RWPE2 (cell line): ENCODE data around the gene C17orf78.

Source experiments
- ATAC-seq: fragments of 200-7000 bp; cut with Tn5 transposase; 3 replicates; pipeline ENCODE4 v1.9.1; 2021; ENCODE audit warnings: low read depth
- DNase-seq: peaks from one replicate; pipeline ENCODE4 v3.0.0-alpha.2; 2020; ENCODE audit warnings: low spot score
- H3K27ac ChIP-seq: fragments of 450-650 bp; 2 replicates; pipeline ENCODE4 v1.5.1; 2017; ENCODE audit warnings: mild to moderate bottlenecking; ENCODE audit not compliant: poor library complexity, severe bottlenecking
- H3K27me3 ChIP-seq: fragments of 250-450 bp; sonication (Bioruptor Pico); 2 replicates; pipeline ENCODE4 v1.5.1; 2021; ENCODE audit warnings: mild to moderate bottlenecking, moderate library complexity; ENCODE audit not compliant: insufficient read depth, poor library complexity, severe bottlenecking
- H3K36me3 ChIP-seq: fragments of 250-450 bp; sonication (Bioruptor Pico); 2 replicates; pipeline ENCODE4 v1.5.1; 2020; ENCODE audit warnings: low read depth, mild to moderate bottlenecking, moderate library complexity
- H3K4me1 ChIP-seq: fragments of 250-450 bp; sonication (Bioruptor Pico); 2 replicates; pipeline ENCODE4 v1.5.1; 2021; ENCODE audit warnings: mild to moderate bottlenecking, moderate library complexity; ENCODE audit not compliant: insufficient read depth, poor library complexity, severe bottlenecking
- H3K4me3 ChIP-seq: fragments of 250-450 bp; sonication (Bioruptor Pico); 2 replicates; pipeline ENCODE4 v1.5.1; 2021; ENCODE audit warnings: mild to moderate bottlenecking, moderate library complexity; ENCODE audit not compliant: severe bottlenecking
- H3K9me3 ChIP-seq: fragments of 250-450 bp; sonication (Bioruptor Pico); 2 replicates; pipeline ENCODE4 v1.5.1; 2021; ENCODE audit warnings: mild to moderate bottlenecking, moderate library complexity; ENCODE audit not compliant: severe bottlenecking
- CTCF ChIP-seq: fragments of 450-650 bp; IDR thresholded peaks from one replicate; pipeline ENCODE4 v1.5.1; 2017; ENCODE audit warnings: mild to moderate bottlenecking, moderate library complexity; ENCODE audit not compliant: poor library complexity, severe bottlenecking

C17orf78 gene

GRCh38 chr17:37386462-37386861 is 10.7 kb downstream of the C17orf78 start:
- TF ChIP-seq CTCF = no peak
- H3K4me3 ChIP-seq = no peak overlapping the region
- H3K4me1 ChIP-seq = no peaks in the 10 kb centered on the region
- no peak for ATAC-seq
- DNase-seq = no peak
- H3K27me3 ChIP-seq = no peaks in the 10 kb centered on the region
- no peaks in the 10 kb centered on the region for H3K9me3 ChIP-seq
- no peaks in the 10 kb centered on the region for H3K36me3 ChIP-seq
- H3K27ac ChIP-seq = no peak overlapping the region

- no peak for DNase-seq
These were observed 12.5 kb downstream of the C17orf78 start for GRCh38 chr17:37388266-37388665.

GRCh38 chr17:37389160-37389559 is 13.4 kb downstream of the C17orf78 start:
- H3K4me3 ChIP-seq = no peak overlapping the region
- no peaks in the 10 kb centered on the region for H3K9me3 ChIP-seq
- H3K27me3 ChIP-seq = no peaks in the 10 kb centered on the region
- no peak for ATAC-seq
- no peak overlapping the region for H3K27ac ChIP-seq
- DNase-seq = no peak
- peaks cover 7% of the 10 kb centered on the region for H3K4me1 ChIP-seq
- TF ChIP-seq CTCF = no peak
- H3K36me3 ChIP-seq = no peaks in the 10 kb centered on the region

More at GRCh38 chr17:37388266-37388665, 12.5 kb downstream of the C17orf78 start:
- H3K27me3 ChIP-seq = no peaks in the 10 kb centered on the region
- no peaks in the 10 kb centered on the region for H3K36me3 ChIP-seq
- no peak overlapping the region for H3K27ac ChIP-seq
- no peaks in the 10 kb centered on the region for H3K9me3 ChIP-seq
- peaks cover 7% of the 10 kb centered on the region for H3K4me1 ChIP-seq
- no peak for ATAC-seq
- H3K4me3 ChIP-seq = no peak overlapping the region
- TF ChIP-seq CTCF = no peak

- Histone ChIP-seq H3K9me3 (no peaks in the 10 kb centered on the region), H3K4me1 (peaks cover 7% of the 10 kb centered on the region), H3K4me3 (no peak overlapping the region), H3K36me3 (no peaks in the 10 kb centered on the region), H3K27me3 (no peaks in the 10 kb centered on the region), H3K27ac (no peak overlapping the region)
- no peak for TF ChIP-seq CTCF
- DNase-seq = no peak
- no peak for ATAC-seq
These were observed 15.4 kb downstream of the C17orf78 start for GRCh38 chr17:37391146-37391545.

- Histone ChIP-seq H3K4me1 (peaks cover 7% of the 10 kb centered on the region), H3K9me3 (no peaks in the 10 kb centered on the region), H3K36me3 (no peaks in the 10 kb centered on the region), H3K4me3 (no peak overlapping the region), H3K27me3 (no peaks in the 10 kb centered on the region), H3K27ac (peak overlapping the region; percentile 35)
- DNase-seq (no peak), ATAC-seq (peak; percentile 95)
- TF ChIP-seq CTCF = no peak
These were observed 16.3 kb downstream of the C17orf78 start for GRCh38 chr17:37392024-37392590.
